Measurements from ENCODE around the gene HMGCLL1. TPM values are rescaled to one million over a fixed set of nuclear protein-coding genes. Genes with fewer than 3 reads are reported as not detected.

The HMGCLL1 gene
- total RNA-seq, 1 experiment from 2014 or later, result 0.39 TPM

DNA sequence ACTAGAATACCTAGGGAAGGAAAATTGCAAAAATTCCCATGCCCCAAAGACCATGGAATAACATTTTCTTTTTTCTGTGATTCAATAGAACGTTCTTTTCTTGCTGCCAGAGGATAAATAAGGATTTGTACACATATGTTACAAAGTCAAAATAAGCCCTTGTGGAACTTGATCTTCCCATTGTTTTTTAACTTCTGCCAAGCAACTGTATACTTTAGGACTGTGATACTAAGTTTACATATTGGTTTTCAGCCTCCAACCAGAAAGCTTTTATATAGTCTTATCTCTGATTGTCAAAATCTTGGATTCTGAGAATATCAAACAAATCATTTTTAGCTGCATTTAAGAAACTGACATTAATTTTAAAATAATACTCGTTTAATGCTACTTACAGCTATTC, 84.6 kb downstream of the HMGCLL1 start:
- DNase-seq, result no peak
- Histone ChIP-seq H3K4me2 (no peak overlapping the region), H3F3A (ENCODE audit: insufficient read depth, low read depth) (no peaks in the 10 kb centered on the region), H3K4me3 (no peak overlapping the region), H4K20me1 (ENCODE audit: insufficient read depth) (no peaks in the 10 kb centered on the region), H2AFZ (no peak overlapping the region), H3K9me2 (ENCODE audit: insufficient read depth) (no peaks in the 10 kb centered on the region), H3K4me1 (replicated peaks; ENCODE audit: insufficient read depth) (no peaks in the 10 kb centered on the region), H3K27me3 (ENCODE audit: insufficient read depth, low read depth) (no peaks in the 10 kb centered on the region), H3K27ac (no peak overlapping the region), H3K79me2 (ENCODE audit: low read depth) (no peaks in the 10 kb centered on the region), H3K9me3 (ENCODE audit: insufficient read depth, low read depth) (no peaks in the 10 kb centered on the region), H3K36me3 (ENCODE audit: low read depth) (no peaks in the 10 kb centered on the region)
- TF ChIP-seq EZH2 (IDR thresholded peaks at IDR 0.05; ENCODE audit: low read depth) (no peak), CTCF (conservative IDR thresholded peaks at IDR 0.05) (no peak)
- ChIA-PET CTCF (no interaction called here), POLR2A (ENCODE audit: unreplicated experiment) (no interaction called here)
- intact Hi-C loops (cut with micrococcal nuclease; ENCODE audit: unreplicated experiment), result no loop called here
- BruUV-seq (replicated peaks), result no TSS peak

DNA sequence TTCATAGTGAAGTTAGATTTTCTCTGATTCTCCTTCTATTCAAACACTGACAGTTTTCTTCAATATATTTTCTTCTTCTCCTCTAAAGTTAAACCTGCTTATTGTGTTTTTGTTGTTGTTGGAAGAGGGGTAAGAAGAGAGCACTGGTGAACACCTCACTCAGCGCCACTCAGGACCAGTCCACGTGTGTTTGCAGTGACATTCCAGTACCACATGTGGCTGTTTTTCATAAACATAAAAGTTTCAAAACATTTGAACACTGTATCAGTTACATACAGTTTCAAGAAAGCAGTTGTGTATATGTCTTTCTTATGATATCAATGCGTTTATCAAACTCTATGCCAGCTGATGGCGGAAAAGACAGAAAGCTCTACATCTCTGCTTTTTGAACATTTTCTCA, 86.7 kb downstream of the HMGCLL1 start:
- no peaks in the 10 kb centered on the region for H3F3A ChIP-seq (ENCODE audit: insufficient read depth, low read depth)
- POLR2A ChIA-PET (ENCODE audit: unreplicated experiment), result no interaction called here
- no peak for DNase-seq
- intact Hi-C loops (cut with micrococcal nuclease; ENCODE audit: unreplicated experiment), result no loop called here
- H3K79me2 ChIP-seq (ENCODE audit: low read depth), result no peaks in the 10 kb centered on the region
- no peaks in the 10 kb centered on the region for H3K4me1 ChIP-seq (replicated peaks; ENCODE audit: insufficient read depth)
- no peaks in the 10 kb centered on the region for H3K27me3 ChIP-seq (ENCODE audit: insufficient read depth, low read depth)
- TF ChIP-seq EZH2 (IDR thresholded peaks at IDR 0.05; ENCODE audit: low read depth) (no peak), CTCF (conservative IDR thresholded peaks at IDR 0.05) (no peak)
- no peaks in the 10 kb centered on the region for H3K36me3 ChIP-seq (ENCODE audit: low read depth)
- no peaks in the 10 kb centered on the region for H3K9me3 ChIP-seq (ENCODE audit: insufficient read depth, low read depth)
- H3K9me2 ChIP-seq (ENCODE audit: insufficient read depth), result no peaks in the 10 kb centered on the region; the same call in 1 of the 2 replicates
- H4K20me1 ChIP-seq (ENCODE audit: insufficient read depth), result no peaks in the 10 kb centered on the region
- no peak overlapping the region for H3K27ac ChIP-seq
- no peak overlapping the region for H3K4me3 ChIP-seq
- H3K4me2 ChIP-seq, result no peak overlapping the region
- BruUV-seq (replicated peaks), result no TSS peak
- H2AFZ ChIP-seq, result no peak overlapping the region
- CTCF ChIA-PET, result no interaction called here

DNA sequence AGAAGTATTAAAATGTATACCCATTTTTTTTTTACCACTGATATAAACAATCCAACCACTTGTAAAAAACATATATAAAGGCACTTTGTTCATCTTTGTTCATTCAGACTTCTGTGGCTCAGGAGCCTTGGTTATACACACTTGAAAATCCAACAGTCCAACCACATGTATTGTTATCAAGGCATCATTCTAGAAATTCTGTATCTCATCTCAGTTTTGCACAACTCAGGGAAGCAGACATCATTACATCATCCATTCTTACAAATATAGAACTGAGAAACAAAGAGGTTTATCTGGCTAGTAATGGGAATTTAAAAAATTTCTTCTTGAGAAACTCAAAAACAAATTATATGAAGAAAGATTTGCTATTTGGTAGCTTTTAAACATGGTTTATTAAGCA, 88.1 kb downstream of the HMGCLL1 start:
- Histone ChIP-seq H3K27me3 (ENCODE audit: insufficient read depth, low read depth) (no peaks in the 10 kb centered on the region), H3K79me2 (ENCODE audit: low read depth) (no peaks in the 10 kb centered on the region), H3K4me1 (replicated peaks; ENCODE audit: insufficient read depth) (no peaks in the 10 kb centered on the region), H3K4me3 (no peak overlapping the region), H3F3A (ENCODE audit: insufficient read depth, low read depth) (no peaks in the 10 kb centered on the region), H4K20me1 (ENCODE audit: insufficient read depth) (no peaks in the 10 kb centered on the region), H3K9me2 (ENCODE audit: insufficient read depth) (no peaks in the 10 kb centered on the region; the same call in 1 of the 2 replicates), H2AFZ (no peak overlapping the region), H3K4me2 (no peak overlapping the region), H3K27ac (no peak overlapping the region), H3K36me3 (ENCODE audit: low read depth) (no peaks in the 10 kb centered on the region), H3K9me3 (ENCODE audit: insufficient read depth, low read depth) (no peaks in the 10 kb centered on the region)
- BruUV-seq (replicated peaks), result no TSS peak
- no peak for DNase-seq
- intact Hi-C loops (cut with micrococcal nuclease; ENCODE audit: unreplicated experiment), result no loop called here
- CTCF ChIA-PET, result no interaction called here
- TF ChIP-seq EZH2 (IDR thresholded peaks at IDR 0.05; ENCODE audit: low read depth) (no peak), CTCF (conservative IDR thresholded peaks at IDR 0.05) (no peak)
- POLR2A ChIA-PET (ENCODE audit: unreplicated experiment), result no interaction called here

All from PC-9 (cell line).